Measurements from ENCODE around the gene MMD. TPM values are rescaled to one million over a fixed set of nuclear protein-coding genes. Genes with fewer than 3 reads are reported as not detected.
"Not testable (repeated sequence)": the region's sequence is repeated elsewhere in the genome, so short reads cannot be mapped to it uniquely, and the experiment has no call there.

Gene MMD
- total RNA-seq, 2 experiments from 2014 or later, result 23.8 to 24.9 TPM

DNA sequence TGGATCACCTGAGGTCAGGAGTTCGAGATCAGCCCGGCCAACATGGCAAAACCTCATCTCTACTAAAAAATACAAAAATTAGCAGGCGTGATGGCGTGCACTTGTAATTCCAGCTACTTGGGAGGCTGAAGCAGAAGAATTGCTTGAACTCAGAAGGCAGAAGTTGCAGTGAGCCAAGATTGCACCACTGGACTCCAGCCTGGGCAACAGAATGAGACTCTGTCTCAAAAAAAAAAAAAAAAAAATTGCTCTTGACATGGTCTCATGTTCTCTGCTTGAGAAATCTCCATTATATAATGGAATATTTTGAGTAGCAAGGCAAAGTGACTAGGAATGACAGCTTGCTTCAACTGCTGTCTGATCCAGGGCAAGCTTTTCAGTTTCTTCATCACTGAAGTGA, 24.4 kb upstream of the MMD start:
- CTCF ChIA-PET, result interaction anchor here (0.7 kb wide), 1 partner anchor 164 kb away, joined by 4 read pairs; no protein-coding TSS in a partner anchor
- POLR2A ChIA-PET, result not testable (repeated sequence)

DNA sequence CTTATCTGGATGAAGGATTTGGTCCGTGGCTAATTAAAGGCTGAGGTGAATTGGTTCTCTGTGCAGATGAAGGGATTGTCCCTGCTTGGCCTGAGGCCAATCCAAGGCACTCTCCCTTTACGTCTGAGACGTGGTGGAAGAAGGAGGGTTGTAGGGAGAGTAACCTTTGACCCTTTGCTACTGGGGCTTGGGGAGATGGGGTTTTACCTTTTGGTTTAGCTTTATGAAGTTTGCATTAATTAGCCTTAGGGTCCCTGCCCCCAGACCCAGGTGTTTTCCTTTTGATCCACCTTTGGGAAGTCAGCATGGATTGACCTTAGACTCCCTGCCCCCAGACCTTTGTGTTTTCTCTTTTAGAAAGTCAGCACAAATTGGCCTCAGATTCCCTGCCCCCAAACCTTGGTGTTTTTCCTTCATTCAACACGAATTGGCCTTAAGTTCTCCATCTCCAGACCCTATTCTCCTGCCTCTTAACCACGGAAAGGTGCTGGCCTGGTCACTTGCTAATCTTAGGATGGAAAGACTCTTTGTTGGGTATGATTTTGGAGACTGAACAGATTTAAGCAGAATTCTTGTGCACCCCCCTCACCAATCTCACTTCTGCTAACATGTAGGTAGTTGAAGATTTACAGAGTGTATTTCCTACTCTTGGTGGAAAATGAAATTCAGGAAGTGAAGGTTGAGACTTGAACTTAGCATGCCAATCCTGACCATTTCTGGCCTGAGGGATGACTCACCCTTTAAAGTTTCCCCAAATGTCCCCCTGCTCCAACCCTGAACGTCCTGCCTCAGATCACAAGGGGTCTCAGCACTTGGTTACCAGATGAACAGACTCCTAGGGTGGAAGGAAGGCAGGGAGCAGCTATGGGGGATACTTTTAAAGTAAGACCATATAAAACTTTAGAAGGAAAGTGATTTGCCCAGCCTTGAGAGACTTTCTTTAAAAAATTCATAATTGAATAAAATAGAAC, 23.1 kb upstream of the MMD start:
- ChIA-PET CTCF (no interaction called here), POLR2A (no interaction called here)

DNA sequence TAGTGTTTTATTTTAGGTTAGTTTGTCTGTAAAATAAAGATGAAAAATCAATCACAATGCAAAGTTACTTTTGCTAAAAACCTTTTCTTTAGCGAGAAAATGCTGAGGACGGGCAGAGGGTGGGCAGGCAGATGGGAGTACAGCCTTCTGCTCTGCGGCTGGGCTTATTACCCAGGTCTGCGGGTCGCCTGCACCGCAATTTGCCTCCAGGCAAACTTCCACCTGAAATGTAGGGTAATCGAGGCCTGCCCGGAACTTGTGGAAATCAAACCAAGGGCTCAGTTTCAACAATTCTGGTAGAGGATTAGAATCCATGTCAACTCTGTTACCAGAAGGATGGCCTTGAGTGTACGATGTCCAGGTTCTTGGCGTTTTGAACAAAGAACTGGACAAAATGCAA, 22.3 kb upstream of the MMD start:
- ChIA-PET CTCF (no interaction called here), POLR2A (no interaction called here)

DNA sequence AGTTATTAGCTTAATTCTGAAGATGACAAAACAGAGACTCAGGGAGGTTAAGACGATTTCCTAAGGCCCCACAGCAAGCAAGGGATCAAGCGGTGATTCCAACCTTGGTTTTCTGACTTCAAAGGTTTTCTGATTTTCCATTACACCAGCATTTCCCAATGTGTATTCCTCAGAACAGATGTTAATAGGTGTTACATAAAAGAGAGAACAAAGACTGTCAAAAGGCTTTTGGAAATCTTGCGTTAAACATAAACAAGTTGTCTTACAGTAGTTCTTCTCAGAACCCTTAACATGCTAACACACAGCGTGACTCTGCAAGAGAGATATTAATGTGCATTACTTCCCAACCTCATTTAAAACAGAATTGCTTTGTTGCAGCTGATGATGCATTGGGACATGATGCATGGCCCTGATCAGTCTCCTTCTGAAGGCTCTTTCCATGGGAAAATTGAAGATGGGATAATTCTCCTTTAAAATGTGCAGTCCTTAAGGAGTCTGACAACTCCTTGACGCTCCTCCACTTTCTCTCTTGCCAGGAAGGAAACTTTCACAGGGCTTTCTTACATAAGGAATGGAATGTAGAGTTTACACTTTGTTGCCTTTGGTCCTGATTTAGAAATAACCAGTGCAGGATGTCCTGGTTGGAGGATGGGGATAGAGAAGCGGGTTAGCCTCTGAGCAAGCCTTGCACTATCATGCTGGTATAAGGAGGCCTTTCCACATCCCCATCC, 21.5 kb upstream of the MMD start:
- CTCF ChIA-PET, result no interaction called here
- POLR2A ChIA-PET, result no interaction called here

DNA sequence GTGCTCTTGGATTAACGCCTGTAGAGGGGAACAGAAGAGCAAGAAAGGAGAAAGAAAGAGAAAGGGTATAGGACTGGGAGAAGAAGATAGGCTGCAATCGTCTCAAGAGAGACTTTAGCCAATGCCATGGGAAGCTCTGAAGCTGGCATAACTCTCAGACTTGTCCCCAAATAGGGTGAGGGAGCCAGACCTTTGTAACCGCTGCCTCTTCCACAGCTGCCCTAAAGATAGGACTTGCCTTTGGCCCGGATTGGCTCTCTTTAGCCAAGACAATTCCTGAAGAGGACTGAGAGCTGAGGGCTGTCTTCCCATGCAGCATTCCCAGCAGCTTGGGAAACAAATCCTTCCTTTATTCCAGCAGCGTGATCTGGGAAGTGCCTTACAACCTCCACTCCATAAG, 20.8 kb upstream of the MMD start:
- POLR2A ChIA-PET, result no interaction called here
- CTCF ChIA-PET, result no interaction called here

DNA sequence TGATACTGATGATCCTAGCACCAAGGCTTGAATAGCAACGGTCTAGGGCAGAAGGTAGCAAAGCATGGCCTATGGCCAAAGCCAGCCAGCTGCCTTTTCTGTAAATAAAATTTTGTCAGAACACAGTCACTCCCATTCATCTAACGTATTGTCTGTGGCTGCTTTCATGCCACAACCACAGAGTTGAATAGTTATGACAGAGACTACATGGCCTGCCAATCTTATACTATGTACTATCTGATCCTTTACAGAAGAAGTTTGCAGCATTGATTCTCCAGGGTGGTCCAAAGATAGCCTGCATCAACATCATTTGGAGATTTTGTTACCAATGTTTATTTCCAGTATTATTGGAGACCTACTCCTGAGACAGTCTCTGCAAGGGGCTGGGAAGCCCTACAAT, 19.9 kb upstream of the MMD start:
- ChIA-PET POLR2A (no interaction called here), CTCF (interaction anchor here (0.7 kb wide), 1 partner anchor 451 kb away, joined by 3 read pairs; no protein-coding TSS in a partner anchor)

DNA sequence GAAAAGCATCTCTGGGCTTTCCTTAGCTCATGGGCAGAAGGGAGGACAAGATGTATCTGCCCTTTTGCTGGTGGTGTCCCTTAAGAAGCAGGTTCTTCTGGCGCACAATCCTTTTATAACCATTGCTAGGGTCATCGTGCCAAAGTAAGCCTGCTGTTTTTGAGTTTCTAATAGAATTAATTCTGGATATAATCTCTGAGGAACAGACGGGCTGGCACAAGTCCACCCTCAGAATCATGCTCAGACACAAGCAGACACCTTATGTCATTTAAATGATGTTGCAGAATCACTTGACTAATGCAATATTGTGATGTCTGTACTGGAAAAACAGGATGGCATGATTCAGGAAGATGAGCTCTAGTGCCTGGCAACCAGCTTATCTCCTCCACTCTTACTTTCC, 18.8 kb upstream of the MMD start:
- ChIA-PET CTCF (no interaction called here), POLR2A (no interaction called here)

DNA sequence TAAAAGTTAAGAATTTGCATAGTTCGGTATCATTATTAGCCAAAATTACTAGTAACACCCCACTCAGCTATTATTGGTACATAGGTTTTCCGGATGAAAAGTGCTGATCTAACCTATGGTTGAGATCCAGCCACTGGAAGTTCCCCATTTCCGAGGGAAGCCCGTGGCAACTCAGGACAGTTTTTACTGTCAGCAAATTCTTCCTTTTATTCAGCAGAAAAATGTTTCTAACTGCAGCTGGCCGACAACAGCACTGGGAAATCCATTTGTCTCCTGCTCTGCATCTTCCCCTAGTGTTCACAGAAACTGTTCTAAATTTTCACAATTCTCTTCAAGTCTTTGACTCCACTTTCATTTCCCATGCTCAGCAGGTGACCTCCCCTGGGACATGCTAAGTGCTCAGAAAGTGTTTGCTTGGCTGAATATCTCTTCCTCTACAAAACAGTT, 15.5 kb upstream of the MMD start:
- CTCF ChIA-PET, result no interaction called here
- POLR2A ChIA-PET, result no interaction called here

DNA sequence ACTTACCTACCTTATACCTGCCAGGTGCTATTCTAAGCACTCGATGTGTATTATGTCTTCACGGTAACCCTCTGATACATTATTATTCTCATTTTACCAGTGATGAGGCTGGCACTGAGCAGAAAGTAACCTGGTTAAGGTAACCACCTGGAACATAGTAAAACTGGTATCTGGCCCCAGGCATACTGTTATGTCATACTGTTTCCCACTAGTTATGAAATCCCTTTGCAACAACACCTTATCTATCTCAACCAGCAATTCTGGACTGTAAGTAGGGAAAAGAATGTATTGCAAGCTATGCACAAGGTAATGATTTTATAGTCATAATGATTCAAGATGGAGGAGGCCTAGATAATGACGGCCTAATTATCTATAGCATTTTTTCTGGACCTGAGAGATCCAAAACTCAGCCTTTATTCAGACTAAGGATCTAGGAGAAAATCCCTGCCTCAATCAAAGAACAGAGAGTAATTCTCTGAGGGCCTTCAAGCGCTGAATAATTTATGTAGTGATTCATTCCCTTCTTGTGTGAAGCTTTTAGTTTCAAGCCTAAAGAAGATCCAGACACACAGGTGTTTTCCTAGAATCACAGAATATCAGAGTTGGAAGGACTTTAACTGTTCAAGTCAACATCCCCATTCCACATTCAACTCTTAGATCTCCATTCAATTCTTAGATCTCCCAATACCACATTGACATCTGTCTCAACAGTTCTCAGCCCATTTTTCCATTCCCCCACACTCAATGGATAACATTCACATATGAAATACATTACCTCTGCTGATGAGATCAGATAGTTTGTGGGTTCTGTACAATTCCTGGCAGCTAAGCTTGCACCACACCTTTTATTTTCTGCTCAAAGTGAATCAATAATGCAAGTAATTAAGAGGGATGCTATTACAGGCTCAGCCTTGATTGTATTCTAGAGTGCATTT, 14.9 kb upstream of the MMD start:
- POLR2A ChIA-PET, result no interaction called here
- CTCF ChIA-PET, result no interaction called here

DNA sequence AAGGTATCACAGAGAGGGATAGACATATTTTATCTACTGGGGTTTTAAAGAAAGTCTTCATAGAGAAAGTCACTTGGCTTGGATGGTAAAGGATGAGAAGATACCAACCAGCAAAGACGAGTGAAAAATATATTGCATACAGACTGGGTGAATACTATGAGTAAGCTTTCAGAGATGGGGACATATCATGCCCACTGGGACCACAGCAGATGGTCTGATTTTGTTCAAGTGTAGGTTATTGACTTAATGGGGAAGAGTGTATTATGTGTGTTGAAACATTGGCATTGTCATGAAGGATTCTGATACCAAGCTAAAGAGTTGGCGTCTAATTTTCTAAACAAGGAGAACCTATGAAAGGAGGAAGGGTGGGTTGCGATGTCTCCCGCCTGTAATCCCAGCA, 13.8 kb upstream of the MMD start:
- ChIA-PET POLR2A (no interaction called here), CTCF (no interaction called here)

DNA sequence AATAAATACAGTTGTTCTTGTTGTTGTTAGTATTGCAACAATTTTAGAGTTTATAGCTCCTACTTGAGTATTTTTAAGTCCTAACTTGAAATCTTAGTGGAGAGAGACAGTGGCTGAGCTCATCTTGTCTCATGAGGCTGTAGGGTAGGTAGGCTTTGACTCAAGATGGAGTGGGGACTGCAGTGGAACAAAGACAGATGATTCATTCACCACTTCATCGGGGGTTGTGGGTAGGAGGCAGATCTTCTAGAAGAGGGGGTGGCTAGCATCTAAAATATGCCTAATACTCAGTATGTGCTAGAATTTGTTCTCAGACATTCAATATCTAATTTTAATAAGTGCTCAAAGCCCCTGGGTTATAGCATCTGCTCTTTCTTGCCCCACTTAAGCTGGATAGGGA, 13.1 kb upstream of the MMD start:
- POLR2A ChIA-PET, result no interaction called here
- CTCF ChIA-PET, result interaction anchor here (0.6 to 0.8 kb wide), 2 partner anchors 82 to 442 kb away, joined by 3 to 4 read pairs; no protein-coding TSS in a partner anchor

DNA sequence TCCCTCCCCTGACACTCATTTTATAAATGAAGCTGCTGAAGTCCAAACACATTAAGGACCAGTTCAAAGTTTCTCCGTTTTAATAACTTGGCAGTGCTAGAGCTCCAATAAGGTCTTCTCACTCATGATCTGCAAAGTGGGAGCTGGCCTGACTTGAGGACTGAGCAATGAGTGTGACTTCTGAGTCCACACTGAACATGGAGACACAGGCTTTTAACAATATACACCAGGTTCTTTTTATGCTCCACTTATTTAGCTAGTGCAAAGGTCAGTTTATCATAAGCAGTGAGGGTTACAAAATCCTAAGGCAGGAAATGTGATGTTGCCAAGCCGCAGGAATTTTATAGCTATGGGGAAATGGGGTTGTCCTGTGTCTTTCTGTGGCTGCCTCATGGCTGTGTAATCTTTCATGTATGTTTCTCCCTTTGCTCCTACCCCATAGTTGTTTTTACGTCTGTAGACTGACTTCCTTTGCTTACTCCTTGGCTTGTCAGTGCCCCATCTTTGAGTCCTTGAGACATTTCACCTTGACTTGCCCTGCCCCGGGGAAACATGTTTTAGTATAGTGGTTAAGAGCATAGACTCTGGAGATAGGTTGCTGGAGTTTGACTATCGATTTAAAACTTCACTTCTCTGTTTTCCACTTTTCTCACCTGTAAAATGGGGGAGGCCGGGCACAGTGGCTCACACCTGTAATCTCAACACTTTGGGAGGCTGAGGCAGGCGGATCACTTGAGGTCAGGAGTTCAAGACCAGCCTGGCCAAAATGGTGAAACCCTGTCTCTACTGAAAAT, 12.2 kb upstream of the MMD start:
- CTCF ChIA-PET, result no interaction called here
- POLR2A ChIA-PET, result no interaction called here

DNA sequence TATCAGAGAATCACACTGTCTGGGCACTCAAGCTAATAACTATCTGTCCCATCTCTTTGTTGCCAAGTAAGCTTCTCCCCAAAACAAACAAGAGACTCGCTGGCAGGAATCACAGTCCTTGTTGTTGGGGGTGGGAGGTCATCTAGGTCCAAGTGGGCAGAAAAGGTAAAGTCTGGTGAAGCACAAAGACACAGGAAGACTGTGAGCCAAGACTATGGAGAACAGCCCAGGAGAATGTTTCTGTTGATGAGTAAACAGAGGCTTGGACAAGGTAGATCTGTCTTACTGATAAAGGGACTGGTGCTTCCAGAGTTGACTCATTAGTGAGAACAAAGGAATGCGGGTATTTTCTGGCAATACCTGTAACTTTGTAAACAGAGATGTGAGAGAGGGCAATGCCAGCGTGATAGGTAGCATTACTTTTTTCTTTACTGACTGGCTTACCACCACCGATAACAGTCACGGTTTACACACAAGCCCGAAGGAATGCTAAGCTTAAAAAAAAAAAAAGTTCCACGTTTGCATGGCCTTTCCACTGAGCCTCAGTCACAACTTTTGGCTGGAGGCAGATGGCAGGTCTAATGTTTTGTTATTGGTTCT, 11.5 kb upstream of the MMD start:
- CTCF ChIA-PET, result no interaction called here
- POLR2A ChIA-PET, result interaction anchor here (0.9 kb wide), 1 partner anchor 12 kb away, joined by 4 read pairs; the partner anchor contains the start of gene MMD

DNA sequence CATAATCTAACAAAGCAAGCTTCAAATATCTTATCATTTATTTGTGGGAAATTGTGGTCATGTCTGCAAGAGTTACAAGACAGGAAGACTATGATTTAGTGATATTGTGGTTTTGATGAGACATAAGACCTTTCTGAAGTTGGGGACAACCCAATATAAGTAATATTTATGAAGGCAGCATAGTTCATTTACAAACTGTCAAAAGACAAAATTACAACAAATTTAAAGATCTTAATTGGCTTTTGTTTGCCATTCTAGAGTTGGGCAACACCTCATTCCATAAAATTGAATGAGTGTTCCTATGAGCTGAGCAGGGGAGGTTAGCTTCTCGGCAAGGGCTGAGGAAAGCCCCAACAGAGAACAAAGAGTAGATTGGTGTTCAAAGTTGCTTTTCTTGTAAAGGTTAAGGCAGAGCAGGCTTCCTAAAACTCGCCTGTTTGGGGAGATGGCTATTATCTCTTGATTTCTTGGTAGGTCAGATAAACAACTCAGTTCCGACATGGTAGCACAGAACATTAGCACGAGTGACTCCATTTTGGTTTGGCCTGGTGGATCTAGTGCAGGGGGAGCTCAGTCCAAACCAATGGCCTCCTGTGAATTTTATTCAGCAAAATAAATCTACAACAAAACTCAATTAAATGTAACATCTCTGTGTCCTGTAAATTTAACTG, 10.9 kb upstream of the MMD start:
- POLR2A ChIA-PET, result interaction anchor here (0.9 kb wide), 1 partner anchor 11 kb away, joined by 4 read pairs; the partner anchor contains the start of gene MMD
- CTCF ChIA-PET, result interaction anchor here (0.7 kb wide), 1 partner anchor 65 kb away, joined by 3 read pairs; no protein-coding TSS in a partner anchor

DNA sequence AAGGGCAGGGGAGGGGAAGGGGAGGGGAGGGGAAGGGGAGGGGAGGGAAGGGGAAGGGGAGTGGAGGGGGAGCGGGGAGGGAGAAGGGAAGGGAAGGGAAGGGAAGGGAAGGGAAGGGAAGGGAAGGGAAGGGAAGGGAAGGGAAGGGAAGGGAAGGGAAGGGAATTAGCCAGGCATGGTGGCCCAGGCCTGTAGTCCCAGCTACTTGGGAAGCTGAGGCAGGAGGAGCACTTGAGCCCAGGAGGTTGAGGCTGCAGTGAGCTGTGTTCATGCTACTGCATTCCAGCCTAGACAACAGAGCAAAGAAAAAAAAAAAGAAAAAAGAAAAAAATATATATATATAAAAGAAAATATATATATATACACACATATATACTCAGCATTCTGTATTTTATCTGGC, 10.3 kb upstream of the MMD start:
- CTCF ChIA-PET, result interaction anchor here (0.7 kb wide), 1 partner anchor 66 kb away, joined by 3 read pairs; no protein-coding TSS in a partner anchor

DNA sequence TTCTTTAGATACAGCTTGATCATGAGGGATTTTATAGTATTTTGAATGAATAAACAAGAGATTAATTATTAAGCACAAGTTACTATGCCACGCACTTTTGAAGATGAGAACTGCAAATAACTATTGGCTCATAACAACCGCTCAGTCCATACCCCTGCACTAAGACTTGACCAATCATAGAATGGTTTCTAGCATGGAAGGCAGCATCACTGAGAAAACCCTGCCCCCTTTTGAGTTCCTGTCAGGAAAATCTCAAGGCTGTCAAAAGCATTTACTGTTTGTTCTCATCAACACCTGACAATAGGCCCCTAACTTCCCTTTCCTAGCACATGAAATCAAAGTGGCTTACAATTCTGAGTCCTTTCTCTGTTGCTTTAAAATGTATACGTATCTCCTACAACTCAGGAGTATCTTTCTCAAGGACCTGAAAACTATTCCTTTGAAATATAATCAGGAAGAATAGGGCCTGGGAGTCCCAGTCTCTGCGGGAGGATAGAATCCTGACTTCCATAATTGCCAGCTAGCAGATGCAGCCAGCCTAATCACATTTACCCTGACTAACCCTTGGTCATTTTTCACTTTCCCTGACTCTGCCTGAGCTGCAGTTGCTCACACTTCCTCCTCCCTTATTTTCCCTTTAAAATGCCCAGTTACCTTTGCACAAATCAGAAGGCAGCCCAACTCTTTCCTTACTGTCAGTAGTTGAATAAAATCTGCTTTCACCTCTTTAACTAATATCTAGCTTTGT, 9.1 kb upstream of the MMD start:
- CTCF ChIA-PET, result no interaction called here
- POLR2A ChIA-PET, result no interaction called here

More for the DNA sequence above, 10.3 kb upstream of the MMD start:
- POLR2A ChIA-PET, result interaction anchor here (0.9 kb wide), 1 partner anchor 11 kb away, joined by 4 read pairs; the partner anchor contains the start of gene MMD

DNA sequence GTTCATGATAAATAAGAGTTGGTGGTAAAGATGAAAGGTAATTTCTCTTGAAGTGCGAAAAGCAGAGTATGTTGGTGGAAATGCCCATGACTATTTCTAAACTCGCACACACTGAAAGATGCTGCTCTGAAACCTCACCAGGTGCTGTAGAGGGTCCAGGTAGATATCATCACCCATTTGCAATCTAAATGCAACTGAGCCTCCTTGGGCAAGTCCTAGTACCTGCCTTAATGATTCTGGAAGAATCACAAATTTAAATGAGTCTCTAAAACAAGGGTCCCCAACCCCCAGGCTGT, 5.9 kb upstream of the MMD start:
- POLR2A ChIA-PET, result no interaction called here
- CTCF ChIA-PET, result no interaction called here

All from activated CD8-positive, alpha-beta memory T cell treated with anti-CD3 and anti-CD28 coated beads for 36 hours (primary cell).